OCI-LY7 (cell line): ENCODE results near the gene PAX2.

Source experiments
- EZH2phosphoT487 ChIP-seq: fragments of 200-600 bp; sonication (generic); IDR thresholded peaks from 2 replicates; pipeline ENCODE4 v1.6.1; 2018; ENCODE audit warnings: low read depth, borderline replicate concordance, mild to moderate bottlenecking, mixed run types, antibody characterized with exemption, low read length, moderate library complexity, mixed read lengths
- TF ChIP-seq, protein P1 (sequence below): fragments of 200-600 bp; sonication (generic); conservative IDR thresholded peaks from 2 replicates; pipeline ENCODE4 v1.5.1; 2014; ENCODE audit warnings: mild to moderate bottlenecking, antibody characterized with exemption, low read length, moderate library complexity, mixed read lengths

- TF ChIP-seq, protein P1, sequence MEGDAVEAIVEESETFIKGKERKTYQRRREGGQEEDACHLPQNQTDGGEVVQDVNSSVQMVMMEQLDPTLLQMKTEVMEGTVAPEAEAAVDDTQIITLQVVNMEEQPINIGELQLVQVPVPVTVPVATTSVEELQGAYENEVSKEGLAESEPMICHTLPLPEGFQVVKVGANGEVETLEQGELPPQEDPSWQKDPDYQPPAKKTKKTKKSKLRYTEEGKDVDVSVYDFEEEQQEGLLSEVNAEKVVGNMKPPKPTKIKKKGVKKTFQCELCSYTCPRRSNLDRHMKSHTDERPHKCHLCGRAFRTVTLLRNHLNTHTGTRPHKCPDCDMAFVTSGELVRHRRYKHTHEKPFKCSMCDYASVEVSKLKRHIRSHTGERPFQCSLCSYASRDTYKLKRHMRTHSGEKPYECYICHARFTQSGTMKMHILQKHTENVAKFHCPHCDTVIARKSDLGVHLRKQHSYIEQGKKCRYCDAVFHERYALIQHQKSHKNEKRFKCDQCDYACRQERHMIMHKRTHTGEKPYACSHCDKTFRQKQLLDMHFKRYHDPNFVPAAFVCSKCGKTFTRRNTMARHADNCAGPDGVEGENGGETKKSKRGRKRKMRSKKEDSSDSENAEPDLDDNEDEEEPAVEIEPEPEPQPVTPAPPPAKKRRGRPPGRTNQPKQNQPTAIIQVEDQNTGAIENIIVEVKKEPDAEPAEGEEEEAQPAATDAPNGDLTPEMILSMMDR = no peak
- TF ChIP-seq EZH2phosphoT487 = no peak
Observed at GRCh38 chr10:100736144-100736808, 9.1 kb upstream of the PAX2 start.
